HG02610 (cell line): ENCODE measurements around the gene CALN1.

Experiments
- ATAC-seq: cut with Tn5 transposase; IDR thresholded peaks from one replicate; pipeline ENCODE4 v1.9.1; 2021; ENCODE audit warnings: mild to moderate bottlenecking, moderate library complexity; ENCODE audit not compliant: unreplicated experiment

CALN1 gene

GRCh38 chr7:71896535-71896934 is 515.6 kb downstream of the CALN1 start:
- no peak for ATAC-seq

GRCh38 chr7:71886046-71886445 is 526.1 kb downstream of the CALN1 start:
- ATAC-seq, result no peak

GRCh38 chr7:71885487-71885886 is 526.7 kb downstream of the CALN1 start:
- ATAC-seq, result no peak

GRCh38 chr7:71883415-71883814 is 528.7 kb downstream of the CALN1 start:
- no peak for ATAC-seq

GRCh38 chr7:71871446-71871845 is 540.7 kb downstream of the CALN1 start:
- no peak for ATAC-seq

GRCh38 chr7:71870812-71871211 is 541.3 kb downstream of the CALN1 start:
- ATAC-seq, result no peak

- ATAC-seq, result no peak
Measured at GRCh38 chr7:71868797-71869196, 543.3 kb downstream of the CALN1 start.

GRCh38 chr7:71867626-71868025 is 544.5 kb downstream of the CALN1 start:
- no peak for ATAC-seq

- ATAC-seq, result no peak
Measured at GRCh38 chr7:71865172-71865571, 547.0 kb downstream of the CALN1 start.

GRCh38 chr7:71864130-71864529 is 548.0 kb downstream of the CALN1 start:
- no peak for ATAC-seq

- ATAC-seq, result no peak
Measured at GRCh38 chr7:71860572-71860971, 551.6 kb downstream of the CALN1 start.

GRCh38 chr7:71857338-71857737 is 554.8 kb downstream of the CALN1 start:
- no peak for ATAC-seq

GRCh38 chr7:71854546-71855397 is 557.4 kb downstream of the CALN1 start:
- no peak for ATAC-seq

- no peak for ATAC-seq
Measured at GRCh38 chr7:71851776-71852498, 560.2 kb downstream of the CALN1 start.

GRCh38 chr7:71846160-71846559 is 566.0 kb downstream of the CALN1 start:
- no peak for ATAC-seq

GRCh38 chr7:71843676-71844075 is 568.5 kb downstream of the CALN1 start:
- ATAC-seq, result no peak

- no peak for ATAC-seq
Measured at GRCh38 chr7:71842786-71843185, 569.4 kb downstream of the CALN1 start.

- ATAC-seq, result no peak
Measured at GRCh38 chr7:71842381-71842780, 569.8 kb downstream of the CALN1 start.

- ATAC-seq, result no peak
Measured at GRCh38 chr7:71835056-71835455, 577.1 kb downstream of the CALN1 start.

- no peak for ATAC-seq
Measured at GRCh38 chr7:71829515-71829914, 582.6 kb downstream of the CALN1 start.

GRCh38 chr7:71828361-71828760 is 583.8 kb downstream of the CALN1 start:
- ATAC-seq, result no peak

GRCh38 chr7:71826141-71826540 is 586.0 kb downstream of the CALN1 start:
- no peak for ATAC-seq
